Measurements from ENCODE around the gene CD24.

Gene CD24

DNA sequence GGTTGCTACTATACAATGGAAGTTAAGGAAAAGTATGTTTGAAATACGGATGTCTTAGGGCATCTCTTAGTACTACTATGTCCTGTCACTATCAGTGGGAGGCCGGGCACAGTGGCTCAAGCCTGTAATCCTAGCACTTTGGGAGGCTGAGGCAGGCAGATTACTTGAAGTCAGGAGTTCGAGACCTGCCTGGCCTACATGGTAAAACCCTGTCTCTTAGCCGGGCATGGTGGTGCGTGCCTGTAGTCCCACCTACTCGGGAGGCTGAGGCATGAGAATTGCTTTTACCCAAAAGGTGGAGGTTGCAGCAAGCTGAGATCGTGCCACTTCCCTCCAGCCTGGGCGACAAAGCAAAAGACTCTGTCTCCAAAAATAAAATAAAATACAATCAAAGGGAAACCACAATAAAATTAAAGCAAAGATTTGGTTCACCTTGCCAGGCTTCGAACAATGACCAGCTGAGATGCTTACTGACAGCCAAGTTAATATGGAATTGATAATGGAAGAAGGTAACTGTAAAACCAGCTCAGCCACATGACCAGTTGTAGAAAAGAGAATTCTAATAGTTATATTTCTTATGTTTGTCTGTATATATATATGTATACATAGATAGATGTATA lies 6.5 kb downstream of the CD24 start:
- peaks cover 59% of the 10 kb centered on the region for H3K27me3 ChIP-seq (ENCODE audit: insufficient read depth, low read length)
- no peaks in the 10 kb centered on the region for H3K4me1 ChIP-seq (ENCODE audit: control insufficient read depth, insufficient read depth, low read length, unreplicated experiment)
- H3K27ac ChIP-seq (ENCODE audit: low read depth, low read length) = no peak overlapping the region
- no peak overlapping the region for H2AFZ ChIP-seq (ENCODE audit: low read length, unreplicated experiment)
- no peaks in the 10 kb centered on the region for H3K36me3 ChIP-seq (ENCODE audit: insufficient read depth, low read length)
- H3K4me3 ChIP-seq (ENCODE audit: low read depth, low read length) = no peak overlapping the region
- H3K79me2 ChIP-seq (ENCODE audit: control insufficient read depth, insufficient read depth, low read length, unreplicated experiment) = no peaks in the 10 kb centered on the region

DNA sequence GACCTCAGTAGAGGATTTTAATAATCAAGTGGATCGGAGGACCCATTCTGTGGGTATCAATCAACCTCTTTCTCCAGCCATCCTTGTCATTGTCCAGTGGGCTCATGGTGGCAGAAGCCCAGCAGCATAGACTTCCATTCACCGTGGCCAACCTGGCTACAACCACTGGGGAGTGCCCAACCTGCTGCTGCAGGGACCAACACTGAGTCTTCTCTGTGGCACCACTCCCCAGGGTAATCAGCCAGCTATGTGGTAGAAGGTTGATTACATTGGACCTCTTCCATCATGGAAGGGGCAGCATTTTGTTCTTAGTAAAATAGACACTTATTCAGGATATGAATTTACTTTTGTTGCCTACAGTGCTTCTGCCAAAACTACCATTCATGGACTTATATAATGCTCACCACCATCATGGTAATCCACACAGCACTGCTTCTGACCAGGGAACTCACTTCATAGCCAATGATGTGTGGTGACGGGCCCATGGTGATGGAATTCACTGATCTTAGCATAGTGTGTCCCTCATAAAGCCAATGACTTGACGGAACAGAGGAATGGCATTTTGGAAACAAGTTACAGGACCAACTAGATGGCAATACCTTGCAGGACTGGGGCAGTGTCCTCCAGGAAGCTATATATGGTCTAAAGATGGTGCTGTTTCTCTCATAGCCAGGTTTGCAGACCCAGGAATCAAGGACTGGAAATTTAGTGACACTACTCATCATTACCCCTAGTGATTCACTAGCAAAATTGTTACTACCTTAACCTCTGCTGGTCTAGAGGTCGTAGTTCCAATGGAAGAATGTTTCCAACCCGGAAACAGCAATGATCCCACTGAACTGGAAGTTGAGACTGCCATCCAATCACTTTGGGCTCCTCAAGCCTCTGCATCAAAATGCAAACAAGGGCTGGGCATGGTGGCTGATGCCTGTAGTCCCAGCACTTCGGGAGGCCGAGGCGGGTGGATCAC lies 7.6 kb downstream of the CD24 start:
- Histone ChIP-seq H3K4me3 (ENCODE audit: low read depth, low read length) (no peak overlapping the region), H3K27ac (ENCODE audit: low read depth, low read length) (no peak overlapping the region), H2AFZ (ENCODE audit: low read length, unreplicated experiment) (no peak overlapping the region), H3K79me2 (ENCODE audit: control insufficient read depth, insufficient read depth, low read length, unreplicated experiment) (no peaks in the 10 kb centered on the region), H3K27me3 (ENCODE audit: insufficient read depth, low read length) (peaks cover 48% of the 10 kb centered on the region), H3K4me1 (ENCODE audit: control insufficient read depth, insufficient read depth, low read length, unreplicated experiment) (no peaks in the 10 kb centered on the region), H3K36me3 (ENCODE audit: insufficient read depth, low read length) (no peaks in the 10 kb centered on the region)

DNA sequence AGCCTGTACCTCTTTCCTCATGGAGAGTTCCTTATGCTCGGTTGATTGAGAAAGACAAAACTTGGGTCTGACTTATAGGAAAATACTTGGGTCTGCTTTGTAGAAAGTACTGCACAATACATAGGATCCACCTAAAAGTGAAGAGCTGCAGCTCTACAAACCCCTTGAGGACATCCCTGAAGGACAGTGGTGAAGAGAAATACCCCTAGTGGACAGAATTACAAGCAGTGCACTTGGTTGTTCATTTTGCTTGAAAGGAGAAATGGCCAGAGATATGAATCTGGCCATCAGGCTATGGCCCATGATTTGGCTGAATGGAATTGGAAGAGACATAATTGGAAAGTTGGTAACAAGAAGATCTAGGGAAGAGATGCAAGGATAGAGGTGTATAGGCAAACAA lies 8.3 kb downstream of the CD24 start:
- Histone ChIP-seq H2AFZ (ENCODE audit: low read length, unreplicated experiment) (no peak overlapping the region), H3K79me2 (ENCODE audit: control insufficient read depth, insufficient read depth, low read length, unreplicated experiment) (no peaks in the 10 kb centered on the region), H3K27me3 (ENCODE audit: insufficient read depth, low read length) (peaks cover 42% of the 10 kb centered on the region), H3K27ac (ENCODE audit: low read depth, low read length) (no peak overlapping the region), H3K4me3 (ENCODE audit: low read depth, low read length) (no peak overlapping the region), H3K4me1 (ENCODE audit: control insufficient read depth, insufficient read depth, low read length, unreplicated experiment) (no peaks in the 10 kb centered on the region), H3K36me3 (ENCODE audit: insufficient read depth, low read length) (no peaks in the 10 kb centered on the region)

DNA sequence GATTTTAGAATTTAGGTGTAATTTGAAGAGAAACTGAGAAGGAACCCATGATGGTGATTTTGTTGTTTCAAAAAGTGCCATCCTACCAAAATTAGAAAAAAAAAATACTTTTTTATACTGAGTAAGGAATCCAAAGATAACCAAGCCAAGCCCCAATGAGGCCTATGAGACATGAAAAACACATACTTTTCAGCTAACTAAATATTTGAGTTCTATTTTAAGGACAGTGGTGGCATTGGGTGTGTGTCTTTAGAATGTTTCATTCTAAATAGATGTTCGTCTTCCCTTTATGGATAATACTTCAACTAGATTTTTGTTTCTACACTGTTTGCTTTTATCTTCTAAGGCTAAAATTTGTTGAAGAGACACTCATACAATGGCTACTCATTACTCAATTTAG lies 9.6 kb downstream of the CD24 start:
- Histone ChIP-seq H3K27me3 (ENCODE audit: insufficient read depth, low read length) (peaks cover 42% of the 10 kb centered on the region), H3K4me1 (ENCODE audit: control insufficient read depth, insufficient read depth, low read length, unreplicated experiment) (no peaks in the 10 kb centered on the region), H3K79me2 (ENCODE audit: control insufficient read depth, insufficient read depth, low read length, unreplicated experiment) (no peaks in the 10 kb centered on the region), H2AFZ (ENCODE audit: low read length, unreplicated experiment) (no peak overlapping the region), H3K27ac (ENCODE audit: low read depth, low read length) (no peak overlapping the region), H3K36me3 (ENCODE audit: insufficient read depth, low read length) (no peaks in the 10 kb centered on the region), H3K4me3 (ENCODE audit: low read depth, low read length) (no peak overlapping the region)

- Histone ChIP-seq H3K27me3 (ENCODE audit: insufficient read depth, low read length) (peaks cover 43% of the 10 kb centered on the region), H3K36me3 (ENCODE audit: insufficient read depth, low read length) (no peaks in the 10 kb centered on the region), H3K79me2 (ENCODE audit: control insufficient read depth, insufficient read depth, low read length, unreplicated experiment) (no peaks in the 10 kb centered on the region), H2AFZ (ENCODE audit: low read length, unreplicated experiment) (no peak overlapping the region), H3K27ac (ENCODE audit: low read depth, low read length) (no peak overlapping the region), H3K4me3 (ENCODE audit: low read depth, low read length) (no peak overlapping the region), H3K4me1 (ENCODE audit: control insufficient read depth, insufficient read depth, low read length, unreplicated experiment) (no peaks in the 10 kb centered on the region)
These were observed 10.4 kb downstream of the CD24 start for GRCh38 chr6:106964099-106964498.

- H3K36me3 ChIP-seq (ENCODE audit: insufficient read depth, low read length) = no peaks in the 10 kb centered on the region
- no peaks in the 10 kb centered on the region for H3K79me2 ChIP-seq (ENCODE audit: control insufficient read depth, insufficient read depth, low read length, unreplicated experiment)
- H3K27ac ChIP-seq (ENCODE audit: low read depth, low read length) = no peak overlapping the region
- H3K4me1 ChIP-seq (ENCODE audit: control insufficient read depth, insufficient read depth, low read length, unreplicated experiment) = no peaks in the 10 kb centered on the region
- H3K27me3 ChIP-seq (ENCODE audit: insufficient read depth, low read length) = peaks cover 40% of the 10 kb centered on the region
- H3K4me3 ChIP-seq (ENCODE audit: low read depth, low read length) = no peak overlapping the region
- no peak overlapping the region for H2AFZ ChIP-seq (ENCODE audit: low read length, unreplicated experiment)
These were observed 11.0 kb downstream of the CD24 start for GRCh38 chr6:106963544-106963943.

- no peak overlapping the region for H3K4me3 ChIP-seq (ENCODE audit: low read depth, low read length)
- H2AFZ ChIP-seq (ENCODE audit: low read length, unreplicated experiment) = no peak overlapping the region
- no peaks in the 10 kb centered on the region for H3K79me2 ChIP-seq (ENCODE audit: control insufficient read depth, insufficient read depth, low read length, unreplicated experiment)
- H3K27ac ChIP-seq (ENCODE audit: low read depth, low read length) = no peak overlapping the region
- H3K4me1 ChIP-seq (ENCODE audit: control insufficient read depth, insufficient read depth, low read length, unreplicated experiment) = no peaks in the 10 kb centered on the region
- H3K36me3 ChIP-seq (ENCODE audit: insufficient read depth, low read length) = no peaks in the 10 kb centered on the region
- H3K27me3 ChIP-seq (ENCODE audit: insufficient read depth, low read length) = peaks cover 33% of the 10 kb centered on the region
These were observed 12.7 kb downstream of the CD24 start for GRCh38 chr6:106961801-106962200.

- Histone ChIP-seq H3K36me3 (ENCODE audit: insufficient read depth, low read length) (no peaks in the 10 kb centered on the region), H3K27me3 (ENCODE audit: insufficient read depth, low read length) (peaks cover 27% of the 10 kb centered on the region; the same call in 1 of the 2 replicates), H2AFZ (ENCODE audit: low read length, unreplicated experiment) (no peak overlapping the region), H3K4me3 (ENCODE audit: low read depth, low read length) (no peak overlapping the region), H3K4me1 (ENCODE audit: control insufficient read depth, insufficient read depth, low read length, unreplicated experiment) (no peaks in the 10 kb centered on the region), H3K27ac (ENCODE audit: low read depth, low read length) (no peak overlapping the region), H3K79me2 (ENCODE audit: control insufficient read depth, insufficient read depth, low read length, unreplicated experiment) (no peaks in the 10 kb centered on the region)
These were observed 13.4 kb downstream of the CD24 start for GRCh38 chr6:106961136-106961535.

DNA sequence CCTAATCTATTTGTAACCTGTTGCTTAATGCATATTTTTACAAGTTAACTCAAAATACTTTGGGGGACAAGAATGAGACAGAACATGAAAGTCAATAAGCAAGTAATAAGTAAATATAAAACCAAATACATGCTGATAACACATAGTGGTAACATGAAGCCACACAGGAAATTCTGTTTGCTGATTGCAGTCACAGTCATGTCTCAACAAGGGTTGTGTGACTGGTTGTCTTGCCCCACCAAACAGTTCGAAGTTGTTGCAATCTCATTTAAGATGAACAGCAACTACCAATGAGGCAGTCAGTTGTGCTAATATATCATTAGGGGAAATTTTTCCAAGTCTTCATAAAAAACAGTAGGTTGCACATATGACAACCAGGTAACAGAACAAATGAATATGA lies 14.5 kb downstream of the CD24 start:
- Histone ChIP-seq H3K4me3 (ENCODE audit: low read depth, low read length) (no peak overlapping the region), H2AFZ (ENCODE audit: low read length, unreplicated experiment) (no peak overlapping the region), H3K27ac (ENCODE audit: low read depth, low read length) (no peak overlapping the region), H3K79me2 (ENCODE audit: control insufficient read depth, insufficient read depth, low read length, unreplicated experiment) (no peaks in the 10 kb centered on the region), H3K27me3 (ENCODE audit: insufficient read depth, low read length) (peaks cover 18% of the 10 kb centered on the region; the same call in 1 of the 2 replicates), H3K36me3 (ENCODE audit: insufficient read depth, low read length) (no peaks in the 10 kb centered on the region), H3K4me1 (ENCODE audit: control insufficient read depth, insufficient read depth, low read length, unreplicated experiment) (no peaks in the 10 kb centered on the region)

DNA sequence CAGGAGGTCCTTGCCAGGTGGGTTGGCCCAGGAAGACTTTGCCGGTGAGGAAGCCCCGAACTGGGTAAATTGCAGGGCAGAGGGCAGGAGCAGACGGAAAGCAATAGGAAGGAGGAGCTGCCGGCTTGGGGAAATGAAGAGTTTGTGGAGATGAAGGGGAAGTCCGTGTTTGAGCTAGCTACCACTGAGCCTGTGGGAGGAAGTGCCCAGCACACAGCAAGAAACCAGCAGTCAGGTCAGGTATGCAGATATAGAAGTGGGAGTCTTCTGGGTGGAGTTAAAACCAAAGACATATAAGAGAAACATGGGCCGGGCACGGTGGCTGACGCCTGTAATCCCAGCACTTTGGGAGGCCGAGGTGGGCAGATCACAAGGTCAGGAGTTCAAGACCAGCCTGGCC lies 34.7 kb downstream of the CD24 start:
- H2AFZ ChIP-seq (ENCODE audit: low read length, unreplicated experiment) = no peak overlapping the region
- no peaks in the 10 kb centered on the region for H3K36me3 ChIP-seq (ENCODE audit: insufficient read depth, low read length)
- no peaks in the 10 kb centered on the region for H3K4me1 ChIP-seq (ENCODE audit: control insufficient read depth, insufficient read depth, low read length, unreplicated experiment)
- H3K79me2 ChIP-seq (ENCODE audit: control insufficient read depth, insufficient read depth, low read length, unreplicated experiment) = no peaks in the 10 kb centered on the region
- no peak overlapping the region for H3K4me3 ChIP-seq (ENCODE audit: low read depth, low read length)
- H3K27ac ChIP-seq (ENCODE audit: low read depth, low read length) = no peak overlapping the region
- H3K27me3 ChIP-seq (ENCODE audit: insufficient read depth, low read length) = peaks cover 79% of the 10 kb centered on the region

GRCh38 chr6:106939208-106939607 lies 35.3 kb downstream of the CD24 start:
- H3K27me3 ChIP-seq (ENCODE audit: insufficient read depth, low read length) = peaks cover 72% of the 10 kb centered on the region
- no peaks in the 10 kb centered on the region for H3K36me3 ChIP-seq (ENCODE audit: insufficient read depth, low read length)
- H3K4me3 ChIP-seq (ENCODE audit: low read depth, low read length) = no peak overlapping the region
- H2AFZ ChIP-seq (ENCODE audit: low read length, unreplicated experiment) = no peak overlapping the region
- H3K4me1 ChIP-seq (ENCODE audit: control insufficient read depth, insufficient read depth, low read length, unreplicated experiment) = no peaks in the 10 kb centered on the region
- H3K79me2 ChIP-seq (ENCODE audit: control insufficient read depth, insufficient read depth, low read length, unreplicated experiment) = no peaks in the 10 kb centered on the region
- no peak overlapping the region for H3K27ac ChIP-seq (ENCODE audit: low read depth, low read length)

All from ACC112 (cell line).